Activated CD4-positive, CD25-positive, alpha-beta regulatory T cell treated with anti-CD3 and anti-CD28 coated beads, Interleukin-2, amount 50 U/mL, for 72 hours (primary cell): Measurements from ENCODE around the gene MED12L.
"Not testable (repeated sequence)": the region's sequence is repeated elsewhere in the genome, so short reads cannot be mapped to it uniquely, and the experiment has no call there.

Source experiments
- DNase-seq: peaks from one replicate; pipeline ENCODE4 v3.0.0; 2021

The MED12L gene

GRCh38 chr3:151387842-151388241, 302.4 kb downstream of the MED12L start:
- DNase-seq = no peak

- no peak for DNase-seq
Observed at GRCh38 chr3:151391720-151392119, 306.3 kb downstream of the MED12L start.

GRCh38 chr3:151392191-151392590, 306.7 kb downstream of the MED12L start:
- not testable (repeated sequence) for DNase-seq

- DNase-seq = no peak
Observed at GRCh38 chr3:151393146-151393830, 307.8 kb downstream of the MED12L start.

GRCh38 chr3:151393941-151394340, 308.5 kb downstream of the MED12L start:
- no peak for DNase-seq

GRCh38 chr3:151394611-151395010, 309.1 kb downstream of the MED12L start:
- DNase-seq = no peak

GRCh38 chr3:151395806-151396205, 310.3 kb downstream of the MED12L start:
- no peak for DNase-seq

- no peak for DNase-seq
Observed at GRCh38 chr3:151398895-151399294, 313.4 kb downstream of the MED12L start.

GRCh38 chr3:151400341-151400740, 314.9 kb downstream of the MED12L start:
- no peak for DNase-seq

GRCh38 chr3:151402349-151402748, 316.9 kb downstream of the MED12L start:
- DNase-seq = no peak

GRCh38 chr3:151403246-151403645, 317.8 kb downstream of the MED12L start:
- DNase-seq = no peak

- DNase-seq = no peak
Observed at GRCh38 chr3:151404316-151404715, 318.9 kb downstream of the MED12L start.

GRCh38 chr3:151407928-151408327, 322.5 kb downstream of the MED12L start:
- DNase-seq = no peak

- no peak for DNase-seq
Observed at GRCh38 chr3:151410891-151411559, 325.6 kb downstream of the MED12L start.

- no peak for DNase-seq
Observed at GRCh38 chr3:151412989-151413388, 327.5 kb downstream of the MED12L start.

- no peak for DNase-seq
Observed at GRCh38 chr3:151415289-151415688, 329.8 kb downstream of the MED12L start.

GRCh38 chr3:151419806-151420205, 334.3 kb downstream of the MED12L start:
- no peak for DNase-seq

GRCh38 chr3:151421938-151422337, 336.5 kb downstream of the MED12L start:
- no peak for DNase-seq

GRCh38 chr3:151423091-151423490, 337.6 kb downstream of the MED12L start:
- no peak for DNase-seq

- DNase-seq = no peak
Observed at GRCh38 chr3:151425627-151426340, 340.3 kb downstream of the MED12L start.

GRCh38 chr3:151426341-151426657, 340.8 kb downstream of the MED12L start:
- DNase-seq = no peak

GRCh38 chr3:151428386-151428785, 342.9 kb downstream of the MED12L start:
- DNase-seq = no peak

- DNase-seq = no peak
Observed at GRCh38 chr3:151430821-151431484, 345.5 kb downstream of the MED12L start.

- DNase-seq = no peak
Observed at GRCh38 chr3:151431940-151432339, 346.5 kb downstream of the MED12L start.
